Astrocyte (in vitro differentiated cells and primary cell): ENCODE measurements around the gene TASOR. TPM values are rescaled to one million over a fixed set of nuclear protein-coding genes. Genes with fewer than 3 reads are reported as not detected.

ENCODE experiments used
- DNase-seq: peaks from one replicate; pipeline ENCODE4 v3.0.0-alpha.2; 2010; ENCODE audit warnings: low read depth
- FAIRE-seq: peaks from 2 replicates; lab custom pipeline; 2011; peaks lifted over from hg19 to GRCh38; lab: Jason Lieb, UNC
- H2AFZ ChIP-seq: 2 replicates; pipeline ENCODE4 v1.6.0; 2012; ENCODE audit warnings: low read depth, low read length, inconsistent platforms
- H3K27ac ChIP-seq: 2 replicates; pipeline ENCODE4 v1.5.1; 2011; ENCODE audit warnings: low read depth, low read length, inconsistent platforms
- H3K27me3 ChIP-seq: 2 replicates; pipeline ENCODE4 v1.6.0; 2011; ENCODE audit warnings: low read length, inconsistent platforms; ENCODE audit not compliant: insufficient read depth
- H3K36me3 ChIP-seq: 2 replicates; pipeline ENCODE4 v1.5.1; 2011; ENCODE audit warnings: low read length, inconsistent platforms; ENCODE audit not compliant: insufficient read depth
- H3K4me1 ChIP-seq: 2 replicates; pipeline ENCODE4 v1.5.1; 2011; ENCODE audit warnings: low read length, inconsistent platforms; ENCODE audit not compliant: insufficient read depth
- H3K4me2 ChIP-seq: 2 replicates; pipeline ENCODE4 v1.6.0; 2012; ENCODE audit warnings: low read length, inconsistent platforms
- H3K4me3 ChIP-seq: 2 replicates; pipeline ENCODE4 v1.5.1; 2011; ENCODE audit warnings: low read depth, mild to moderate bottlenecking, low read length, inconsistent platforms; ENCODE audit not compliant: insufficient read depth
- H3K79me2 ChIP-seq: 2 replicates; pipeline ENCODE4 v1.6.0; 2012; ENCODE audit warnings: mild to moderate bottlenecking, low read length, inconsistent platforms; ENCODE audit not compliant: insufficient read depth
- H3K9ac ChIP-seq: 2 replicates; pipeline ENCODE4 v1.6.0; 2012; ENCODE audit warnings: mild to moderate bottlenecking, low read length, inconsistent platforms
- H3K9me3 ChIP-seq: 2 replicates; pipeline ENCODE4 v1.5.1; 2012; ENCODE audit warnings: low read depth, mild to moderate bottlenecking, low read length, inconsistent platforms; ENCODE audit not compliant: insufficient read depth
- H4K20me1 ChIP-seq: 2 replicates; pipeline ENCODE4 v1.6.0; 2012; ENCODE audit warnings: low read length, inconsistent platforms; ENCODE audit not compliant: insufficient read depth
- H3K27ac Mint-ChIP-seq: one replicate; pipeline ENCODE4 v1.8.0; 2021; ENCODE audit warnings: mild to moderate bottlenecking, mixed read lengths; ENCODE audit not compliant: unreplicated experiment
- H3K27me3 Mint-ChIP-seq: one replicate; pipeline ENCODE4 v1.8.0; 2021; ENCODE audit warnings: low read depth, mixed read lengths; ENCODE audit not compliant: unreplicated experiment
- H3K36me3 Mint-ChIP-seq: one replicate; pipeline ENCODE4 v1.8.0; 2021; ENCODE audit warnings: low read depth, mixed read lengths; ENCODE audit not compliant: unreplicated experiment
- H3K4me1 Mint-ChIP-seq: one replicate; pipeline ENCODE4 v1.8.0; 2021; ENCODE audit warnings: low read depth, mixed read lengths; ENCODE audit not compliant: unreplicated experiment
- H3K4me3 Mint-ChIP-seq: one replicate; pipeline ENCODE4 v1.8.0; 2021; ENCODE audit warnings: mild to moderate bottlenecking, moderate library complexity, mixed read lengths; ENCODE audit not compliant: unreplicated experiment
- H3K9me3 Mint-ChIP-seq: one replicate; pipeline ENCODE4 v1.8.0; 2021; ENCODE audit warnings: mild to moderate bottlenecking, mixed read lengths; ENCODE audit not compliant: unreplicated experiment
- EZH2 ChIP-seq: IDR thresholded peaks from 2 replicates; pipeline ENCODE4 v1.6.1; 2012; ENCODE audit warnings: mild to moderate bottlenecking, low read length, inconsistent platforms; ENCODE audit not compliant: insufficient read depth
- total RNA-seq: library from RNA; stranded (reverse); gene quantifications from 2 replicates; pipeline ENCODE4 v1.2.1, GENCODE V29; 2021
- TF ChIP-seq, protein P1 (sequence below): IDR thresholded peaks from 2 replicates; pipeline ENCODE4 v1.5.1; 2011; ENCODE audit warnings: low read depth, mild to moderate bottlenecking, inconsistent platforms, low read length, moderate library complexity; ENCODE audit not compliant: insufficient read depth

The TASOR gene
- total RNA-seq, 1 donor from 2014 or later: 42.0 TPM

DNA sequence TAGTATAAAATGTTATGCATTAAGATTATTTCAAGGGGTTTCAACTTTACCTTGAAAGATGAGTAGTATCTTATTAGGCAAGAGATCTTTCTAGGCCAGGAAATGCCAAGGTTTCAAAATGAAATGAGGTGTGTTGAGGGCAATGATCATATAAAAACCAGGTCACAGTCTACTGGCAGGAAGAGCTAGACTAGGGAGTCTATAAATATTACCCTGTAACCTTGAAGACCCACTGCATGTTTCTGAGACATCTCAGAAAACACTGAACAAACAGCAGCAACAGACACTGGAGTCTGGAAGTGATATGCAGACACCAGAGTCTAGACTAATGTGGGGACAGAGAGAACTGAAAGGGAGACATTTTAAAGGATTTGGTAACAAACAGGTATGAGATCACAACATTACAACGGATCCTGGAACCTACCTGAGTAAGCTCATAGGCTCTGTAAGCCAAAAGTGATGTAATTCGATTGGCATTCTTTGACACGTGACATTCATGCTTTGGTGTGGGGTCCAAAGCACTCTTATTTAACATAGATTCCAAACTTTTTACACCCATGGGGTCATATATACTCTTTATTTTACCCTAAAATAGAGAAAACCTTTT lies 15.0 kb downstream of the TASOR start:
- Histone ChIP-seq H3K79me2 (no peaks in the 10 kb centered on the region), H3K4me3 (no peak overlapping the region), H3K9me3 (no peaks in the 10 kb centered on the region), H3K9ac (no peak overlapping the region), H3K27me3 (no peaks in the 10 kb centered on the region), H3K36me3 (peaks cover 47% of the 10 kb centered on the region), H2AFZ (no peak overlapping the region), H4K20me1 (peaks cover 14% of the 10 kb centered on the region), H3K27ac (no peak overlapping the region), H3K4me2 (no peak overlapping the region), H3K4me1 (no peaks in the 10 kb centered on the region)
- H3K27me3 Mint-ChIP-seq: no peaks in the 10 kb centered on the region
- TF ChIP-seq, protein P1, sequence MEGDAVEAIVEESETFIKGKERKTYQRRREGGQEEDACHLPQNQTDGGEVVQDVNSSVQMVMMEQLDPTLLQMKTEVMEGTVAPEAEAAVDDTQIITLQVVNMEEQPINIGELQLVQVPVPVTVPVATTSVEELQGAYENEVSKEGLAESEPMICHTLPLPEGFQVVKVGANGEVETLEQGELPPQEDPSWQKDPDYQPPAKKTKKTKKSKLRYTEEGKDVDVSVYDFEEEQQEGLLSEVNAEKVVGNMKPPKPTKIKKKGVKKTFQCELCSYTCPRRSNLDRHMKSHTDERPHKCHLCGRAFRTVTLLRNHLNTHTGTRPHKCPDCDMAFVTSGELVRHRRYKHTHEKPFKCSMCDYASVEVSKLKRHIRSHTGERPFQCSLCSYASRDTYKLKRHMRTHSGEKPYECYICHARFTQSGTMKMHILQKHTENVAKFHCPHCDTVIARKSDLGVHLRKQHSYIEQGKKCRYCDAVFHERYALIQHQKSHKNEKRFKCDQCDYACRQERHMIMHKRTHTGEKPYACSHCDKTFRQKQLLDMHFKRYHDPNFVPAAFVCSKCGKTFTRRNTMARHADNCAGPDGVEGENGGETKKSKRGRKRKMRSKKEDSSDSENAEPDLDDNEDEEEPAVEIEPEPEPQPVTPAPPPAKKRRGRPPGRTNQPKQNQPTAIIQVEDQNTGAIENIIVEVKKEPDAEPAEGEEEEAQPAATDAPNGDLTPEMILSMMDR: no peak
- no peak for TF ChIP-seq EZH2
- no peaks in the 10 kb centered on the region for H3K4me1 Mint-ChIP-seq
- H3K36me3 Mint-ChIP-seq: peaks cover 18% of the 10 kb centered on the region
- no peak for DNase-seq
- FAIRE-seq: no peak
- peak overlapping the region; percentile 15 for H3K4me3 Mint-ChIP-seq
- no peaks in the 10 kb centered on the region for H3K9me3 Mint-ChIP-seq
- peak overlapping the region; percentile 78 for H3K27ac Mint-ChIP-seq

DNA sequence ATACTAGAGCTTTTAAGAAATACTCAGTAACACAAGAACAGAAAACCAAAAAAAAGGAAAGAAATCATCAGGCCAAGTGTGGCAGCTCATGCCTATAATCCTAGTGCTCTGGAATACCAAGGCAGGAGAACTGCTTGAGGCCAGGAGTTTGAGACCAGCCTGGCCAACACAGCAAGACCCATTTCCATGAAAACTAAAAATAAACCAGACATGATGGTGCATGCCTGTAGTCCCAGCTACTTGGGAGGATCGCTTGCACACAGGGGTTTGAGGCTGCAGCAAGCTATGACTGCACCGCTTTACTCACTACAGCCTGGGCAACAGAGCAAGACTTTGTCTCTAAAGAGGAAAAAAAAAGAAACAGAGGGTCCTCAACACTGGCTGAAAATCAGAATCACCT lies 18.2 kb downstream of the TASOR start:
- Mint-ChIP-seq H3K9me3 (no peaks in the 10 kb centered on the region), H3K27ac (no peak overlapping the region), H3K4me3 (no peak overlapping the region), H3K36me3 (peaks cover 11% of the 10 kb centered on the region), H3K4me1 (no peaks in the 10 kb centered on the region), H3K27me3 (no peaks in the 10 kb centered on the region)
- H2AFZ ChIP-seq: no peak overlapping the region
- TF ChIP-seq EZH2: no peak
- TF ChIP-seq, protein P1: no peak
- no peaks in the 10 kb centered on the region for H3K79me2 ChIP-seq
- no peak overlapping the region for H3K9ac ChIP-seq
- H3K9me3 ChIP-seq: no peaks in the 10 kb centered on the region
- no peak overlapping the region for H3K4me2 ChIP-seq
- peaks cover 51% of the 10 kb centered on the region for H3K36me3 ChIP-seq
- no peak overlapping the region for H3K27ac ChIP-seq
- no peaks in the 10 kb centered on the region for H3K27me3 ChIP-seq
- no peak overlapping the region for H3K4me3 ChIP-seq
- no peak for FAIRE-seq
- no peaks in the 10 kb centered on the region for H3K4me1 ChIP-seq
- H4K20me1 ChIP-seq: peaks cover 11% of the 10 kb centered on the region
- DNase-seq: no peak

GRCh38 chr3:56655709-56656108 lies 27.4 kb downstream of the TASOR start:
- peaks cover 35% of the 10 kb centered on the region for H3K36me3 ChIP-seq
- FAIRE-seq: no peak
- no peak overlapping the region for H3K9ac ChIP-seq
- no peak overlapping the region for H3K4me3 ChIP-seq
- H3K79me2 ChIP-seq: peaks cover 47% of the 10 kb centered on the region
- no peak overlapping the region for H3K27ac ChIP-seq
- no peaks in the 10 kb centered on the region for H3K27me3 ChIP-seq
- no peak overlapping the region for H3K4me2 ChIP-seq
- no peaks in the 10 kb centered on the region for H3K9me3 Mint-ChIP-seq
- peaks cover 36% of the 10 kb centered on the region for H4K20me1 ChIP-seq
- no peak for TF ChIP-seq EZH2
- TF ChIP-seq, protein P1: no peak
- H3K4me3 Mint-ChIP-seq: no peak overlapping the region
- H3K4me1 Mint-ChIP-seq: peaks cover 4% of the 10 kb centered on the region
- no peaks in the 10 kb centered on the region for H3K4me1 ChIP-seq
- H2AFZ ChIP-seq: no peak overlapping the region
- DNase-seq: no peak
- H3K27ac Mint-ChIP-seq: no peak overlapping the region
- no peaks in the 10 kb centered on the region for H3K9me3 ChIP-seq
- no peaks in the 10 kb centered on the region for H3K27me3 Mint-ChIP-seq
- peaks cover 23% of the 10 kb centered on the region for H3K36me3 Mint-ChIP-seq
